HepG2 (cell line): ENCODE measurements around the gene DAAM1. TPM values are rescaled to one million over a fixed set of nuclear protein-coding genes. Genes with fewer than 3 reads are reported as not detected.
A peak's percentile ranks its signal among the peaks of the same experiment; 100 is the strongest.

ENCODE experiments used
- EEA1 ChIP-seq: sonication (generic); formaldehyde crosslinking; IDR thresholded peaks from 2 replicates; pipeline ENCODE4 v1.5.1; 2020; ENCODE audit warnings: mild to moderate bottlenecking, missing genetic modification reagents, borderline replicate concordance
- GZF1 ChIP-seq: sonication (generic); formaldehyde crosslinking; IDR thresholded peaks from 2 replicates; pipeline ENCODE4 v1.5.1; 2020; ENCODE audit warnings: mild to moderate bottlenecking, missing genetic modification reagents
- KAT2B ChIP-seq: fragments of 150-350 bp; IDR thresholded peaks from 2 replicates; pipeline ENCODE4 v1.6.1; 2014; ENCODE audit warnings: low read depth, low read length, borderline replicate concordance
- KAT7 ChIP-seq: IDR thresholded peaks from 2 replicates; pipeline ENCODE4 v1.6.1; 2018; ENCODE audit warnings: borderline replicate concordance, missing compliant biosample characterization
- NBN ChIP-seq: fragments of 450-650 bp; conservative IDR thresholded peaks from 2 replicates; pipeline ENCODE4 v1.6.1; 2017
- NR2C2 ChIP-seq: sonication (generic); formaldehyde crosslinking; IDR thresholded peaks from 2 replicates; pipeline ENCODE4 v1.4.0; 2020; ENCODE audit warnings: missing genetic modification reagents, mild to moderate bottlenecking, moderate library complexity, borderline replicate concordance
- NR2F2 ChIP-seq: IDR thresholded peaks from 2 replicates; pipeline ENCODE4 v1.6.1; 2012; ENCODE audit warnings: low read depth, inconsistent platforms, borderline replicate concordance
- NR2F6 ChIP-seq, 2 experiments: IDR thresholded peaks; 2 replicates each; pipeline ENCODE4 v1.6.1; 2016; ENCODE audit warnings: antibody characterized with exemption in 1 of 2, mild to moderate bottlenecking in 1 of 2
- PITX1 ChIP-seq: sonication (generic); formaldehyde crosslinking; IDR thresholded peaks from 2 replicates; pipeline ENCODE4 v1.5.1; 2020; ENCODE audit warnings: mild to moderate bottlenecking, missing genetic modification reagents
- SIX4 ChIP-seq: sonication (generic); formaldehyde crosslinking; IDR thresholded peaks from 2 replicates; pipeline ENCODE4 v1.4.0; 2020; ENCODE audit warnings: missing genetic modification reagents
- SMAD1 ChIP-seq: sonication (generic); formaldehyde crosslinking; IDR thresholded peaks from 2 replicates; pipeline ENCODE4 v1.4.0; 2020; ENCODE audit warnings: missing genetic modification reagents, low read depth, mild to moderate bottlenecking, borderline replicate concordance
- SOX5 ChIP-seq: IDR thresholded peaks from 2 replicates; pipeline ENCODE4 v1.6.1; 2016; ENCODE audit warnings: borderline replicate concordance
- ZC3H4 ChIP-seq: sonication (generic); formaldehyde crosslinking; IDR thresholded peaks from 2 replicates; pipeline ENCODE4 v1.4.0; 2020; ENCODE audit warnings: missing genetic modification reagents, borderline replicate concordance
- ZNF124 ChIP-seq: sonication (generic); formaldehyde crosslinking; IDR thresholded peaks from 2 replicates; pipeline ENCODE4 v1.4.0; 2020; ENCODE audit warnings: missing genetic modification reagents
- ZNF431 ChIP-seq: sonication (generic); formaldehyde crosslinking; IDR thresholded peaks from 2 replicates; pipeline ENCODE4 v1.9.0; 2022; ENCODE audit warnings: missing genetic modification reagents, low read depth, mild to moderate bottlenecking, borderline replicate concordance
- ZNF446 ChIP-seq: sonication (generic); formaldehyde crosslinking; IDR thresholded peaks from 2 replicates; pipeline ENCODE4 v1.5.0; 2020; ENCODE audit warnings: mild to moderate bottlenecking, missing genetic modification reagents
- ZNF660 ChIP-seq: sonication (generic); formaldehyde crosslinking; IDR thresholded peaks from 2 replicates; pipeline ENCODE4 v1.5.1; 2020; ENCODE audit warnings: mild to moderate bottlenecking, low read depth, missing genetic modification reagents, borderline replicate concordance
- ZNF674 ChIP-seq: sonication (generic); formaldehyde crosslinking; IDR thresholded peaks from 2 replicates; pipeline ENCODE4 v1.5.0; 2020; ENCODE audit warnings: low read depth, mild to moderate bottlenecking, missing genetic modification reagents
- ZNF7 ChIP-seq: IDR thresholded peaks from 2 replicates; pipeline ENCODE4 v1.6.1; 2016; ENCODE audit warnings: missing biosample characterization, missing genetic modification reagents
- ZNF777 ChIP-seq: sonication (generic); formaldehyde crosslinking; IDR thresholded peaks from 2 replicates; pipeline ENCODE4 v1.4.0; 2020; ENCODE audit warnings: missing genetic modification reagents
- ZSCAN25 ChIP-seq: sonication (generic); formaldehyde crosslinking; IDR thresholded peaks from 2 replicates; pipeline ENCODE4 v1.8.0; 2022; ENCODE audit warnings: mild to moderate bottlenecking, missing genetic modification reagents
- polyA plus RNA-seq, 8 experiments: library from polyadenylated mRNA; depleted of rRNA in 3 of 8; stranded (reverse) in 7 of 8; unstranded in 1 of 8; fragments of >200 nt; fragmentation: Illumina TruSeq in 4 of 8; extraction: Trizol in 4 of 8; gene quantifications; 2 replicates each; pipeline versions ENCODE4 v1.2.1 to v1.2.3, GENCODE V29; 2011 to 2016; ENCODE audit warnings: low read depth in 4 of 8, missing spikeins in 1 of 8, mixed read lengths in 1 of 8; ENCODE audit not compliant: insufficient read depth in 1 of 8
- total RNA-seq, 5 experiments: library from RNA; depleted of rRNA; stranded (reverse); fragments of >200 nt; fragmentation: Illumina TruSeq; extraction: Trizol; gene quantifications; 2 replicates each; pipeline ENCODE4 v1.2.3, GENCODE V29; 2016; ENCODE audit warnings: low read depth in 1 of 5
- TF ChIP-seq, protein P1 (sequence below): sonication (generic); formaldehyde crosslinking; IDR thresholded peaks from 2 replicates; pipeline ENCODE4 v1.5.1; 2020; ENCODE audit warnings: mild to moderate bottlenecking, moderate library complexity, missing genetic modification reagents
- TF ChIP-seq, protein P2 (sequence below): sonication (generic); formaldehyde crosslinking; IDR thresholded peaks from 2 replicates; pipeline ENCODE4 v1.4.0; 2020; ENCODE audit warnings: mild to moderate bottlenecking, missing genetic modification reagents, borderline replicate concordance
- TF ChIP-seq, protein P3 (sequence below): sonication (generic); formaldehyde crosslinking; IDR thresholded peaks from 2 replicates; pipeline ENCODE4 v1.4.0; 2020; ENCODE audit warnings: mild to moderate bottlenecking, missing genetic modification reagents
- TF ChIP-seq, protein P4 (sequence below): sonication (generic); formaldehyde crosslinking; IDR thresholded peaks from 2 replicates; pipeline ENCODE4 v1.8.0; 2022; ENCODE audit warnings: low read depth, missing genetic modification reagents

The DAAM1 gene
- total and polyA plus RNA-seq, 2 of the 13 experiments (the other 11 are each of a cell fraction or from before 2014, with no cell fraction given), result 10.9 to 24.5 TPM

DNA sequence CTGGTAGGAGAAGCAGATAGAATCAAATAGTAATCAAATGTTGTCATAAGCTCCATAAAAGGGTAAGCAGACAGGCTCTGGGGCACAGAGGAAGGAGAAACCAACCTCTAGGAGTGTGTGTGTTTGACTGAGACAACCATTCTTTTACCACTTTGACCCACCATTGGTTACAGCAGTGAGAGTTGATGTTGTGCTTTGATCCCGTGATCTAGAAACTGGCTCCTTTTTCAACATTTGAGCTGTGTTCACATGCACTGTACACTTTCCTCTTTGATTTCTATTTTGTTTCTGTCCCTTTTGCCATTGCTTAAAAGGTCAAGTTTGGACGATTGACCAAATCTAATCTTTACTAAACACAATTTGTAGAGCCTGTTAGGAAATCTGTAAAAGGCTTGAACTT is 108.0 kb downstream of the DAAM1 start (continued):
- TF ChIP-seq ZC3H4 (CRISPR knock-in tag) (no peak), SOX5 (CRISPR knock-in tag) (0 out of 2 replicates have a peak, but pooled peaks have one; percentile 7), ZSCAN25 (CRISPR knock-in tag) (no peak), ZNF7 (CRISPR knock-in tag) (no peak), ZNF777 (no peak), SIX4 (no peak), KAT7 (CRISPR knock-in tag) (no peak), NR2F2 (0 out of 2 replicates have a peak, but pooled peaks have one; percentile 14), GZF1 (CRISPR knock-in tag) (no peak), ZNF660 (CRISPR knock-in tag) (no peak), EEA1 (no peak), SMAD1 (CRISPR knock-in tag) (no peak), NR2F6 (IDR thresholded peaks at IDR 0.05) (peak; percentile 19; the same call in 1 of the 2 replicates), NR2F6 (CRISPR knock-in tag; IDR thresholded peaks at IDR 0.05) (no peak), NR2C2 (CRISPR knock-in tag) (0 out of 2 replicates have a peak, but pooled peaks have one; percentile 44), ZNF431 (CRISPR knock-in tag) (no peak), KAT2B (no peak), ZNF674 (no peak), ZNF124 (CRISPR knock-in tag) (no peak), NBN (no peak), PITX1 (no peak), ZNF446 (no peak)
- TF ChIP-seq, protein P1, sequence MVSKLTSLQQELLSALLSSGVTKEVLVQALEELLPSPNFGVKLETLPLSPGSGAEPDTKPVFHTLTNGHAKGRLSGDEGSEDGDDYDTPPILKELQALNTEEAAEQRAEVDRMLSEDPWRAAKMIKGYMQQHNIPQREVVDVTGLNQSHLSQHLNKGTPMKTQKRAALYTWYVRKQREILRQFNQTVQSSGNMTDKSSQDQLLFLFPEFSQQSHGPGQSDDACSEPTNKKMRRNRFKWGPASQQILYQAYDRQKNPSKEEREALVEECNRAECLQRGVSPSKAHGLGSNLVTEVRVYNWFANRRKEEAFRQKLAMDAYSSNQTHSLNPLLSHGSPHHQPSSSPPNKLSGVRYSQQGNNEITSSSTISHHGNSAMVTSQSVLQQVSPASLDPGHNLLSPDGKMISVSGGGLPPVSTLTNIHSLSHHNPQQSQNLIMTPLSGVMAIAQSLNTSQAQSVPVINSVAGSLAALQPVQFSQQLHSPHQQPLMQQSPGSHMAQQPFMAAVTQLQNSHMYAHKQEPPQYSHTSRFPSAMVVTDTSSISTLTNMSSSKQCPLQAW (CRISPR knock-in tag), result no peak
- TF ChIP-seq, protein P2, sequence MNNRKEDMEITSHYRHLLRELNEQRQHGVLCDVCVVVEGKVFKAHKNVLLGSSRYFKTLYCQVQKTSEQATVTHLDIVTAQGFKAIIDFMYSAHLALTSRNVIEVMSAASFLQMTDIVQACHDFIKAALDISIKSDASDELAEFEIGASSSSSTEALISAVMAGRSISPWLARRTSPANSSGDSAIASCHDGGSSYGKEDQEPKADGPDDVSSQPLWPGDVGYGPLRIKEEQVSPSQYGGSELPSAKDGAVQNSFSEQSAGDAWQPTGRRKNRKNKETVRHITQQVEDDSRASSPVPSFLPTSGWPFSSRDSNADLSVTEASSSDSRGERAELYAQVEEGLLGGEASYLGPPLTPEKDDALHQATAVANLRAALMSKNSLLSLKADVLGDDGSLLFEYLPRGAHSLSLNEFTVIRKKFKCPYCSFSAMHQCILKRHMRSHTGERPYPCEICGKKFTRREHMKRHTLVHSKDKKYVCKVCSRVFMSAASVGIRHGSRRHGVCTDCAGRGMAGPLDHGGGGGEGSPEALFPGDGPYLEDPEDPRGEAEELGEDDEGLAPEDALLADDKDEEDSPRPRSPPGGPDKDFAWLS (CRISPR knock-in tag), result no peak
- TF ChIP-seq, protein P3, sequence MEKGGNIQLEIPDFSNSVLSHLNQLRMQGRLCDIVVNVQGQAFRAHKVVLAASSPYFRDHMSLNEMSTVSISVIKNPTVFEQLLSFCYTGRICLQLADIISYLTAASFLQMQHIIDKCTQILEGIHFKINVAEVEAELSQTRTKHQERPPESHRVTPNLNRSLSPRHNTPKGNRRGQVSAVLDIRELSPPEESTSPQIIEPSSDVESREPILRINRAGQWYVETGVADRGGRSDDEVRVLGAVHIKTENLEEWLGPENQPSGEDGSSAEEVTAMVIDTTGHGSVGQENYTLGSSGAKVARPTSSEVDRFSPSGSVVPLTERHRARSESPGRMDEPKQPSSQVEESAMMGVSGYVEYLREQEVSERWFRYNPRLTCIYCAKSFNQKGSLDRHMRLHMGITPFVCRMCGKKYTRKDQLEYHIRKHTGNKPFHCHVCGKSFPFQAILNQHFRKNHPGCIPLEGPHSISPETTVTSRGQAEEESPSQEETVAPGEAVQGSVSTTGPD (CRISPR knock-in tag), result no peak
- TF ChIP-seq, protein P4, sequence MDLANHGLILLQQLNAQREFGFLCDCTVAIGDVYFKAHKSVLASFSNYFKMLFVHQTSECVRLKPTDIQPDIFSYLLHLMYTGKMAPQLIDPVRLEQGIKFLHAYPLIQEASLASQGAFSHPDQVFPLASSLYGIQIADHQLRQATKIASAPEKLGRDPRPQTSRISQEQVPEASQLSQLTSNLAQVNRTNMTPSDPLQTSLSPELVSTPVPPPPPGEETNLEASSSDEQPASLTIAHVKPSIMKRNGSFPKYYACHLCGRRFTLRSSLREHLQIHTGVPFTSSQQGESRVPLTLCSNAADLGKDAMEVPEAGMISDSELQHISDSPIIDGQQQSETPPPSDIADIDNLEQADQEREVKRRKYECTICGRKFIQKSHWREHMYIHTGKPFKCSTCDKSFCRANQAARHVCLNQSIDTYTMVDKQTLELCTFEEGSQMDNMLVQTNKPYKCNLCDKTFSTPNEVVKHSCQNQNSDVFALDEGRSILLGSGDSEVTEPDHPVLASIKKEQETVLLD (CRISPR knock-in tag), result no peak
